SK-N-SH (cell line): ENCODE data around the gene KLHL2.

Experiments
- FOXM1 ChIP-seq: IDR thresholded peaks from 2 replicates; pipeline ENCODE4 v1.4.0; 2012; ENCODE audit warnings: low read depth, mild to moderate bottlenecking
- MEF2A ChIP-seq: IDR thresholded peaks from 2 replicates; pipeline ENCODE4 v1.4.0; 2012; ENCODE audit warnings: low read depth, borderline replicate concordance
- MXI1 ChIP-seq: IDR thresholded peaks from 2 replicates; pipeline ENCODE4 v1.6.1; 2012; ENCODE audit warnings: mild to moderate bottlenecking, low read depth, low read length, improper control_type of control experiment
- POLR2AphosphoS5 ChIP-seq: IDR thresholded peaks from 2 replicates; pipeline ENCODE4 v1.6.1; 2012; ENCODE audit warnings: low read depth, low read length
- SIN3A ChIP-seq: IDR thresholded peaks from 2 replicates; pipeline ENCODE4 v1.6.1; 2012; ENCODE audit warnings: low read depth, mild to moderate bottlenecking, low read length, moderate library complexity, borderline replicate concordance
- TAF1 ChIP-seq: IDR thresholded peaks from 2 replicates; pipeline ENCODE4 v1.6.1; 2012; ENCODE audit warnings: low read depth, mild to moderate bottlenecking, low read length, moderate library complexity, borderline replicate concordance
- TF ChIP-seq, protein P1 (sequence below): IDR thresholded peaks from 2 replicates; pipeline ENCODE4 v1.4.0; 2012; ENCODE audit warnings: low read depth
- TF ChIP-seq, protein P2 (sequence below): fragments of 200-600 bp; sonication (generic); IDR thresholded peaks from 2 replicates; pipeline ENCODE4 v1.6.1; 2017; ENCODE audit warnings: antibody characterized with exemption, mild to moderate bottlenecking, moderate library complexity
- TF ChIP-seq, protein P3 (sequence below): IDR thresholded peaks from 2 replicates; pipeline ENCODE4; 2012

DNA sequence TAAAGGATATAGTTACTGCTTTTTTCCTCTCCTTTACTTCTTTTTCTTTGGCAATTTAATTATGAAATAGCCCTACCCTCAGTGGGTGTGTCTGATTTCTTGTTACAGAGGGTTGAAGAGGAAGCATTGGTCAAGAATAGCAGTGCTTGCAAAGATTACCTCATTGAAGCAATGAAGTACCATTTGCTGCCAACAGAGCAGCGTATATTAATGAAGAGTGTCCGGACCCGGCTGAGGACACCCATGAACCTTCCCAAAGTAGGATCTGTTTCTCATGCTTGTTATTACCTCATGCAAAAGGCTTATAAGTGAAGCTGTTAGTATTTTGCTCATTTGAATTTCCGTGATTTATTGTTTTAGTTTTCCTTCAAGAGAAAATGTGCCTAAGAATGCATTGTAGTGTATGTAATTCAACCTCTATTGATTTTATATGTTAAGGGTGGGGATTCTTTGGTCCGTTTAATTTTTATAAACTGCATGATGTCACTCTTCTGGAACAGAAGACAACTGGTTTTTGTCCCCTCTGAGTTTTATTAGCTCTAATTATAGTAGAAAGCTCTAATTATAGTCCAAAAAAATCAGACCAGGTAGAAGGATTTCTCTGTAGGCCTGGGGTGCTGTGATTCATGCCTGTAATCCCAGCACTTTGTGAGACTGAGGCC lies 92.2 kb downstream of the KLHL2 start:
- TF ChIP-seq TAF1 (no peak), FOXM1 (no peak), SIN3A (no peak), MEF2A (no peak), MXI1 (no peak), POLR2AphosphoS5 (no peak)
- TF ChIP-seq, protein P1, sequence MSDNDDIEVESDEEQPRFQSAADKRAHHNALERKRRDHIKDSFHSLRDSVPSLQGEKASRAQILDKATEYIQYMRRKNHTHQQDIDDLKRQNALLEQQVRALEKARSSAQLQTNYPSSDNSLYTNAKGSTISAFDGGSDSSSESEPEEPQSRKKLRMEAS: no peak
- TF ChIP-seq, protein P2, sequence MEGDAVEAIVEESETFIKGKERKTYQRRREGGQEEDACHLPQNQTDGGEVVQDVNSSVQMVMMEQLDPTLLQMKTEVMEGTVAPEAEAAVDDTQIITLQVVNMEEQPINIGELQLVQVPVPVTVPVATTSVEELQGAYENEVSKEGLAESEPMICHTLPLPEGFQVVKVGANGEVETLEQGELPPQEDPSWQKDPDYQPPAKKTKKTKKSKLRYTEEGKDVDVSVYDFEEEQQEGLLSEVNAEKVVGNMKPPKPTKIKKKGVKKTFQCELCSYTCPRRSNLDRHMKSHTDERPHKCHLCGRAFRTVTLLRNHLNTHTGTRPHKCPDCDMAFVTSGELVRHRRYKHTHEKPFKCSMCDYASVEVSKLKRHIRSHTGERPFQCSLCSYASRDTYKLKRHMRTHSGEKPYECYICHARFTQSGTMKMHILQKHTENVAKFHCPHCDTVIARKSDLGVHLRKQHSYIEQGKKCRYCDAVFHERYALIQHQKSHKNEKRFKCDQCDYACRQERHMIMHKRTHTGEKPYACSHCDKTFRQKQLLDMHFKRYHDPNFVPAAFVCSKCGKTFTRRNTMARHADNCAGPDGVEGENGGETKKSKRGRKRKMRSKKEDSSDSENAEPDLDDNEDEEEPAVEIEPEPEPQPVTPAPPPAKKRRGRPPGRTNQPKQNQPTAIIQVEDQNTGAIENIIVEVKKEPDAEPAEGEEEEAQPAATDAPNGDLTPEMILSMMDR: no peak
- TF ChIP-seq, protein P3, sequence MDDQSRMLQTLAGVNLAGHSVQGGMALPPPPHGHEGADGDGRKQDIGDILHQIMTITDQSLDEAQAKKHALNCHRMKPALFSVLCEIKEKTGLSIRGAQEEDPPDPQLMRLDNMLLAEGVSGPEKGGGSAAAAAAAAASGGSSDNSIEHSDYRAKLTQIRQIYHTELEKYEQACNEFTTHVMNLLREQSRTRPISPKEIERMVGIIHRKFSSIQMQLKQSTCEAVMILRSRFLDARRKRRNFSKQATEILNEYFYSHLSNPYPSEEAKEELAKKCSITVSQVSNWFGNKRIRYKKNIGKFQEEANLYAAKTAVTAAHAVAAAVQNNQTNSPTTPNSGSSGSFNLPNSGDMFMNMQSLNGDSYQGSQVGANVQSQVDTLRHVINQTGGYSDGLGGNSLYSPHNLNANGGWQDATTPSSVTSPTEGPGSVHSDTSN: no peak
